Smooth muscle cell (in vitro differentiated cells): ENCODE data around the gene HSF2. TPM values are rescaled to one million over a fixed set of nuclear protein-coding genes. Genes with fewer than 3 reads are reported as not detected.

Experiments used
- DNase-seq: peaks from one replicate; lab custom pipeline; 2025; ENCODE audit not compliant: unreplicated experiment; lab: John Stamatoyannopoulos, UW
- H2AFZ ChIP-seq: fragments of 200-600 bp; sonication (generic); 2 replicates; pipeline ENCODE4 v1.6.0; 2016; ENCODE audit warnings: antibody characterized with exemption, low read depth, mild to moderate bottlenecking
- H3F3A ChIP-seq: fragments of 200-600 bp; sonication (generic); 2 replicates; pipeline ENCODE4 v1.6.0; 2017; ENCODE audit warnings: antibody characterized with exemption, low read depth
- H3K27ac ChIP-seq: fragments of 200-600 bp; sonication (generic); 2 replicates; pipeline ENCODE4 v1.5.1; 2016; ENCODE audit warnings: low read depth, mild to moderate bottlenecking
- H3K27me3 ChIP-seq: fragments of 200-600 bp; sonication (generic); 2 replicates; pipeline ENCODE4 v1.6.1; 2016; ENCODE audit warnings: low read depth, mild to moderate bottlenecking
- H3K36me3 ChIP-seq: fragments of 200-600 bp; sonication (generic); 2 replicates; pipeline ENCODE4 v1.5.1; 2016; ENCODE audit warnings: low read depth
- H3K4me1 ChIP-seq: fragments of 200-600 bp; sonication (generic); 2 replicates; pipeline ENCODE4 v1.5.1; 2016; ENCODE audit warnings: low read depth
- H3K4me2 ChIP-seq: fragments of 200-600 bp; sonication (generic); 2 replicates; pipeline ENCODE4 v1.6.0; 2016; ENCODE audit warnings: mild to moderate bottlenecking
- H3K4me3 ChIP-seq: fragments of 200-600 bp; sonication (generic); 2 replicates; pipeline ENCODE4 v1.5.1; 2016; ENCODE audit warnings: mild to moderate bottlenecking
- H3K79me2 ChIP-seq: fragments of 200-600 bp; sonication (generic); 2 replicates; pipeline ENCODE4 v1.6.0; 2016; ENCODE audit warnings: low read depth, mild to moderate bottlenecking
- H3K9ac ChIP-seq: fragments of 200-600 bp; sonication (generic); 2 replicates; pipeline ENCODE4 v1.6.0; 2016; ENCODE audit warnings: low read depth
- H3K9me3 ChIP-seq: fragments of 200-600 bp; sonication (generic); replicated peaks from 2 replicates; pipeline ENCODE4 v1.5.1; 2016; ENCODE audit warnings: low read depth
- H4K20me1 ChIP-seq: fragments of 200-600 bp; sonication (generic); 2 replicates; pipeline ENCODE4 v1.6.0; 2016; ENCODE audit warnings: low read depth
- WGBS: methylation state at CpG from one replicate; pipeline ENCODE4 v1.1.7; 2016; ENCODE audit warnings: low lambda C conversion rate; 5-methylcytosine and 5-hydroxymethylcytosine counted together
- polyA plus RNA-seq: library from polyadenylated mRNA; unstranded; fragments of >200 nt; fragmentation: Nextera tagmentation; extraction: Ambion mirVana; gene quantifications from 2 replicates; pipeline ENCODE4 v1.2.1, GENCODE V29; 2016
- total RNA-seq: library from RNA; depleted of rRNA; stranded (reverse); fragments of >200 nt; gene quantifications from 2 replicates; pipeline ENCODE4 v1.2.3, GENCODE V29; 2014
- TF ChIP-seq, protein P1 (sequence below): fragments of 200-600 bp; sonication (generic); IDR thresholded peaks from 2 replicates; pipeline ENCODE4 v1.5.1; 2017; ENCODE audit warnings: borderline replicate concordance, mild to moderate bottlenecking, antibody characterized with exemption; ENCODE audit not compliant: insufficient read depth, poor library complexity, severe bottlenecking

HSF2 gene
- total and polyA plus RNA-seq, 2 experiments from 2014 or later, result 12.1 to 39.5 TPM

DNA sequence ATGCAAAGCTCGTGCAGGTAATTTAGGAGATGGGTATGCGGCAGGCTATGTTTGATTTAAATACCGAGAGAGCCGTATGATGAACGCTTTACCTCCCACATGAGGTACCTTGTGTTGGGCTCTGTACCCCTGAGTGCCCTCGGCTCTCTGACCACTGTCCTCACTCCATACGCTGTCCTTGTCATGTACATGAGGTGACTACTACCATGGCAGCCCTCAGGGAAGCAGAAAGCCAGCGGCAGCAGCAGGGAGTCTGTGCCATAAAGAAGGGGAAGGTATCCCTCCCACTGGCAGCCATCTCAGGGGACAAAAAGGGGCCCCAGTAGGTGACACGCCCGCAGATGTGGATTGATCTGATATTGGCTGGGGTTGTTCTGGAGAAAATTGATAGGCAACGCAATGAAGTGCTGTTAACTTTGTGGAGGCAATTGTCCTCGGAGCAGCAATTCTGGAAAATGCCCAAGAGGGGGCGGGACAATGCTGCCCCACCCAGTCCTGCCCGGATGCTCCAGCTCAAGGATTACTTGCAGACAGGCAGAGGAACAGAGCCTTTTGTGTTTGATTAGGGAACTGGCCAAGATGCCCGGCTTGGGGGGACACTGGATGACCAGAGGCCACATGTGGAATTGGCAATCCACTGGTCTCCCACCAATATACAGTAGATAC, 38.0 kb upstream of the HSF2 start:
- Histone ChIP-seq H3K4me2 (no peak overlapping the region), H4K20me1 (no peaks in the 10 kb centered on the region), H3K4me3 (no peak overlapping the region), H3K9ac (no peak overlapping the region), H2AFZ (no peak overlapping the region), H3K36me3 (no peaks in the 10 kb centered on the region), H3K9me3 (no peaks in the 10 kb centered on the region), H3K27me3 (peaks cover 7% of the 10 kb centered on the region), H3K4me1 (no peaks in the 10 kb centered on the region), H3K79me2 (no peaks in the 10 kb centered on the region), H3F3A (no peaks in the 10 kb centered on the region), H3K27ac (no peak overlapping the region)
- DNase-seq, result no peak
- 79% methylated on average over 15 of the region's 15 CpGs for WGBS
- TF ChIP-seq, protein P1, sequence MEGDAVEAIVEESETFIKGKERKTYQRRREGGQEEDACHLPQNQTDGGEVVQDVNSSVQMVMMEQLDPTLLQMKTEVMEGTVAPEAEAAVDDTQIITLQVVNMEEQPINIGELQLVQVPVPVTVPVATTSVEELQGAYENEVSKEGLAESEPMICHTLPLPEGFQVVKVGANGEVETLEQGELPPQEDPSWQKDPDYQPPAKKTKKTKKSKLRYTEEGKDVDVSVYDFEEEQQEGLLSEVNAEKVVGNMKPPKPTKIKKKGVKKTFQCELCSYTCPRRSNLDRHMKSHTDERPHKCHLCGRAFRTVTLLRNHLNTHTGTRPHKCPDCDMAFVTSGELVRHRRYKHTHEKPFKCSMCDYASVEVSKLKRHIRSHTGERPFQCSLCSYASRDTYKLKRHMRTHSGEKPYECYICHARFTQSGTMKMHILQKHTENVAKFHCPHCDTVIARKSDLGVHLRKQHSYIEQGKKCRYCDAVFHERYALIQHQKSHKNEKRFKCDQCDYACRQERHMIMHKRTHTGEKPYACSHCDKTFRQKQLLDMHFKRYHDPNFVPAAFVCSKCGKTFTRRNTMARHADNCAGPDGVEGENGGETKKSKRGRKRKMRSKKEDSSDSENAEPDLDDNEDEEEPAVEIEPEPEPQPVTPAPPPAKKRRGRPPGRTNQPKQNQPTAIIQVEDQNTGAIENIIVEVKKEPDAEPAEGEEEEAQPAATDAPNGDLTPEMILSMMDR, result no peak

DNA sequence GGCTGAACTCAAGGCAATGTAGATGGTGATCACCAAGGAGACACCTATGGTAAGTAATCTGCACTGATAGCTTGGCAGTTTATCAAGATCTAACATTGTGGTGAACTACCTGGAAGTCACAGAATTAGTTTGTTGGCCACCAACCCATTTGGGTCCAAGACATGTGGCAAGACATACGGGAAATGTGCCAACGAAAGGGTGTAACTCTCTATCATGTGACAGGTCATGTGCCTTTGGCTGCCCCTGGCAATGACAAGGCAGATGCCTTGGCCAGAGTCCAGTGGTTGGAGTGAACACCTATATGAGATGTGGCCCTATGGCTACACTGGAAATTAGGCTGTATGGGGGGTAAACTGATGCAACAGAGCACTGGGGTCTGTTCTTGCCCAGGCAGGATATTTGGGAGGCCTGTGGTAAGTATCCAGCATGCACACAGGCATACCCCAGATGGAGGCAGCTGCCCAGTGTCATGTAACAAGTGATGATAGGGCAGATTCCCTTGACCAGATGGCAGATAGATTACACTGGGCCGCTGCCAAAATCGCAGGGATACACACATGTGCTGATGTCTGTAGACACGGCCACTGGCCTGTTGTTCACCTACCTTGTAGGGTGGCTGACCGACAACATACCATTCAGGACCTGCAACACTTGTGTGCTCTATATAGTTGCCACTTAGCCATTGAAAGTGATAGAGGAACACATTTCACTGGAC, 35.5 kb upstream of the HSF2 start:
- TF ChIP-seq, protein P1, result no peak
- no peak overlapping the region for H3K9ac ChIP-seq
- no peak overlapping the region for H2AFZ ChIP-seq
- no peaks in the 10 kb centered on the region for H4K20me1 ChIP-seq
- no peak for DNase-seq
- peaks cover 7% of the 10 kb centered on the region for H3K27me3 ChIP-seq
- no peak overlapping the region for H3K4me3 ChIP-seq
- no peaks in the 10 kb centered on the region for H3K79me2 ChIP-seq
- no peaks in the 10 kb centered on the region for H3F3A ChIP-seq
- H3K36me3 ChIP-seq, result no peaks in the 10 kb centered on the region
- no peak overlapping the region for H3K4me2 ChIP-seq
- H3K27ac ChIP-seq, result no peak overlapping the region
- 93% methylated on average over 6 of the region's 6 CpGs for WGBS
- H3K4me1 ChIP-seq, result no peaks in the 10 kb centered on the region
- H3K9me3 ChIP-seq, result no peaks in the 10 kb centered on the region

DNA sequence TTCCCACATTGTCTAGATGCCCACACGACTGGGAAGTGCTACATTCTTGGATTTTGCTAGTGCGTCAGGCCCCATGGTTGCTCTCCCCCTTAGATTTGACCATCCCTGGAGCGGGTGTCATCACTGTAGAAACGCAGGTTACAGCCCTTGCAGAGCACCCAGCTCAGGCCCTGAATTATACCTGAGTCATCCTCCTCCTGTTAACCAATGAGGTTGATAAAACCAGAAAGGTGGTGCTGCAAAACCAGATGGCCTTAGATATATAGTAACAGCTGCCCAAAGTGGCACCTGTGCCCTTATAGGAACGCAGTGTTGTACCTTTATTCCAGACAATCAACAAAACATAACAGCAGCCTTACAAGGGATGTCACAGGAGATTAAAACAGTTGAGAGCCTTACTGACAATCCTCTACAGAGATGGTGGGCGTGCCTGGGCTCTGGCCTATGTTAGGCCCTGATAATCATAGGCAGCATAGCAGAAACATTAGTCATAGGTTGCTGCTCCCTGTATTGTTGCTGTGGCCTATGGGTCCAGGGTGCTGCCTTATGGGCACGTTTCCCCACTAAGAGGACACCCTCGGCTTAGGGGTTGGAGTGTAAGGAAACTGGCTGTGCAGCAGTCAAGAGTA, 33.6 kb upstream of the HSF2 start:
- Histone ChIP-seq H4K20me1 (no peaks in the 10 kb centered on the region), H3K4me3 (no peak overlapping the region), H3K4me2 (no peak overlapping the region), H3K9ac (no peak overlapping the region), H3K4me1 (no peaks in the 10 kb centered on the region), H3K9me3 (no peaks in the 10 kb centered on the region), H3K27me3 (no peaks in the 10 kb centered on the region), H3F3A (no peaks in the 10 kb centered on the region), H3K36me3 (no peaks in the 10 kb centered on the region), H3K79me2 (no peaks in the 10 kb centered on the region), H2AFZ (no peak overlapping the region), H3K27ac (no peak overlapping the region)
- TF ChIP-seq, protein P1, result no peak
- 82% methylated on average over 8 of the region's 8 CpGs for WGBS
- no peak for DNase-seq
